ENCODE results near the gene APOBEC3G. TPM values are rescaled to one million over a fixed set of nuclear protein-coding genes. Genes with fewer than 3 reads are reported as not detected.

The APOBEC3G gene
- total and polyA plus RNA-seq, 2 donors from 2014 or later, result 4.8 to 12.5 TPM

GRCh38 chr22:39114112-39114511 lies 37.0 kb downstream of the APOBEC3G start:
- no peak for FAIRE-seq
- peaks cover 4% of the 10 kb centered on the region for H3K27me3 ChIP-seq (ENCODE audit: control insufficient read depth, insufficient read depth, low read length)
- intact Hi-C loops (cut with DNase I), result loop anchor here (10.0 kb wide), 1 partner anchor 249 kb away; no protein-coding TSS in a partner anchor
- H3K4me1 ChIP-seq (ENCODE audit: control insufficient read depth in 2 of 3, insufficient read depth in 2 of 3, low read depth in 1 of 3, low read length in 3 of 3), result peaks cover 0 to 4% (median 0%) of the 10 kb centered on the region in 3 donors
- DNase-seq, result peak in 3 of 5 donors; percentile 72 to 87 (median 86)
- H3K9ac ChIP-seq (ENCODE audit: low read length in 3 of 3), result no peak overlapping the region
- no peaks in the 10 kb centered on the region for H3K9me3 ChIP-seq (ENCODE audit: control insufficient read depth in 2 of 3, insufficient read depth in 1 of 3, low read length in 3 of 3)
- H3K4me3 ChIP-seq (ENCODE audit: low read length in 3 of 3), result no peak overlapping the region
- H3K27ac ChIP-seq (ENCODE audit: low read depth in 2 of 2, low read length in 2 of 2), result no peak overlapping the region
- H3K36me3 ChIP-seq (ENCODE audit: control insufficient read depth in 2 of 3, insufficient read depth in 3 of 3, low read length in 3 of 3), result no peaks in the 10 kb centered on the region
- TF ChIP-seq CTCF (IDR thresholded peaks at IDR 0.05; ENCODE audit: borderline replicate concordance, extremely low read depth, insufficient read depth), result no peak

- H3K9ac ChIP-seq (ENCODE audit: low read length in 3 of 3), result no peak overlapping the region
- H3K27ac ChIP-seq (ENCODE audit: low read depth in 2 of 2, low read length in 2 of 2), result no peak overlapping the region
- DNase-seq, result no peak
- H3K4me3 ChIP-seq (ENCODE audit: low read length in 3 of 3), result no peak overlapping the region
- H3K36me3 ChIP-seq (ENCODE audit: control insufficient read depth in 2 of 3, insufficient read depth in 3 of 3, low read length in 3 of 3), result no peaks in the 10 kb centered on the region
- FAIRE-seq, result no peak
- peaks cover 4% of the 10 kb centered on the region for H3K27me3 ChIP-seq (ENCODE audit: control insufficient read depth, insufficient read depth, low read length)
- TF ChIP-seq CTCF (IDR thresholded peaks at IDR 0.05; ENCODE audit: borderline replicate concordance, extremely low read depth, insufficient read depth), result no peak
- intact Hi-C loops (cut with DNase I), result loop anchor here (10.0 kb wide), 1 partner anchor 251 kb away; no protein-coding TSS in a partner anchor
- peaks cover 0 to 4% (median 0%) of the 10 kb centered on the region in 3 donors for H3K4me1 ChIP-seq (ENCODE audit: control insufficient read depth in 2 of 3, insufficient read depth in 2 of 3, low read depth in 1 of 3, low read length in 3 of 3)
- no peaks in the 10 kb centered on the region for H3K9me3 ChIP-seq (ENCODE audit: control insufficient read depth in 2 of 3, insufficient read depth in 1 of 3, low read length in 3 of 3)
Measured at GRCh38 chr22:39115570-39115969, 38.5 kb downstream of the APOBEC3G start.

GRCh38 chr22:39115977-39116621 lies 39.0 kb downstream of the APOBEC3G start:
- intact Hi-C loops (cut with DNase I), result loop anchor here (10.0 kb wide), 1 partner anchor 251 kb away; no protein-coding TSS in a partner anchor
- no peaks in the 10 kb centered on the region for H3K36me3 ChIP-seq (ENCODE audit: control insufficient read depth in 2 of 3, insufficient read depth in 3 of 3, low read length in 3 of 3)
- peaks cover 0 to 4% (median 0%) of the 10 kb centered on the region in 3 donors for H3K4me1 ChIP-seq (ENCODE audit: control insufficient read depth in 2 of 3, insufficient read depth in 2 of 3, low read depth in 1 of 3, low read length in 3 of 3)
- no peak overlapping the region for H3K4me3 ChIP-seq (ENCODE audit: low read length in 3 of 3)
- no peak overlapping the region for H3K27ac ChIP-seq (ENCODE audit: low read depth in 2 of 2, low read length in 2 of 2)
- TF ChIP-seq CTCF (IDR thresholded peaks at IDR 0.05; ENCODE audit: borderline replicate concordance, extremely low read depth, insufficient read depth), result no peak
- DNase-seq, result no peak
- no peak for FAIRE-seq
- peaks cover 4% of the 10 kb centered on the region for H3K27me3 ChIP-seq (ENCODE audit: control insufficient read depth, insufficient read depth, low read length)
- no peaks in the 10 kb centered on the region for H3K9me3 ChIP-seq (ENCODE audit: control insufficient read depth in 2 of 3, insufficient read depth in 1 of 3, low read length in 3 of 3)
- H3K9ac ChIP-seq (ENCODE audit: low read length in 3 of 3), result no peak overlapping the region
